NCI-H146 (cell line): ENCODE data around the gene CRNKL1.
A peak's percentile ranks its signal among the peaks of the same experiment; 100 is the strongest.
"Not testable (repeated sequence)": the region's sequence is repeated elsewhere in the genome, so short reads cannot be mapped to it uniquely, and the experiment has no call there.

Experiments
- DNase-seq: peaks from one replicate; lab custom pipeline; 2025; lab: John Stamatoyannopoulos, UW

CRNKL1 gene

DNA sequence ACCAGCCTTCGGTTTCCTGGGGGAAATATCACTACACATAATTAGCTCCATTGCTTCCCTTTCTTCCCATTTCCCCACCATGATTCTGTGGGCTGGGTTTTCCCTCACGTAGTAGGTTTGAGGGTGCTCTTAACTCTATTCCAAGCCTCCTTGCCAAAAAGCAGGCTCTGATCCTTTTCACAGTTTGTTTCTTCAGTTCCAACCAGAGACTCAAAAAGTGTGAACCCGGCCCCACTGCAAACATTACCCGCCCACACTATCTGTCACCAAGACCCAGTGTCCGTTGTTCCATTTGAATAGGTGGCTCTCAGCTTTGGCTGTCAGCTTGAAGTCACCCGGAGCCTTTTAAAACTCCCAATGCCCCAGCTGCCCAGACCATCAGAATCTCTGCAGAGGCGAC is 46.9 kb downstream of the CRNKL1 start:
- no peak for DNase-seq

DNA sequence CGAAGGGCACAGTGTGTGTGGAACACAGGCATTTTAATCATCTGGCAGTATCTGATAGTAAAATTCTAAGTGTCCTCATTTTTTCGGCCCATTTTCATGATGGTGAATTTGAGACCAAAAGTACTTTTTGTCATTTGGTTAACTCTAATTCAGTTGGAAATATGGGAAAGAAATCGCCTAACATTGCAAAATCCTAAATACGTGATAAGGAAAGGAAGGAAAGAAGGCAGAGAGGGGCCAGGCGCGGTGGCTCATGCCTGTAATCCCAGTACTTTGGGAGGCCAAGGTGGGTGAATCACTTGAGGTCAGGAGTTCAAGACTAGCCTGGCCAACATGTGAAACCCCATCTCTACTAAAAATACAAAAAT is 48.3 kb downstream of the CRNKL1 start:
- not testable (repeated sequence) for DNase-seq

DNA sequence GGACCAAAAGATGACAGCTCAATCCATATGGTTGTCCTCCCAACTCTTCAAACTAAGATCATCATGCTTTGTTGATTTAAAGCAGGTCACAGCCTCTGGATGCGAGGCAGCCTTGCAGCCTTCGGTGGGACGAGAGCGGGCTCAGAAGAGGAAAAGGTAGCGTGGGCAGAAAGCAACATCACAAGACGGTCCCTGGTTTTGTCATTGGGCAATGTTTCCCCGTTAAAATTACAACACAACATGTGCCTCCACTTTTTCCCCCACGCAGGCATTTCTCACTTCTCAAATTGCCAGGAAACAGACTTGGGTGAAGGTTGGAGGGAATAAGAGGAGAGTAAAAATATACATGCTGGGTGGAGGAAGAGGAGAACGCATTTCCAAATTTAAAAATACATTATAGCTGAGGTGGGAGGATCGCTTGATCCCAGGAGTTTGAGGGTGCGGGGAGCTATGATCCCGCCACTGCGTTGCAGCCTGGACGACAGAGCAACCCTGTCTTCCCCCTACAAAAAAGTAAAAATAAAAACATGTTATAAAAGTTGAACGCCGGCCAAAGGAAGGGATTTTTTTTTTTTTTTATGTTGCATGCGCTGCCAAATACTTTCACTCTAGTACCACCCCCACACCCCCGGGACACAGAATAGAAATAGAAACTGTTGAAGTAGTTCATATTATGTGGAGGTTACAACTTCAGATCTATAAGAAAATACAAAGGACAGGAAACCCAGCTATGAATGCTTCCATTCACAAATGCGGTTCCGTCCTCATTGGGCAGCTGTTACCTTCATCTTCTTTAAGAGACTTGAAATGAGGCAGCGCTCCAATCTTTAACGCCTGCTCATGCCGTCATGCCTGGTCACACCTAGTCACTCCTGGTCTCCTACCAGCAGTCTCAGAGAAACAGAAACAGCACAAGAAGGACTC is 49.0 kb downstream of the CRNKL1 start:
- DNase-seq, result no peak

DNA sequence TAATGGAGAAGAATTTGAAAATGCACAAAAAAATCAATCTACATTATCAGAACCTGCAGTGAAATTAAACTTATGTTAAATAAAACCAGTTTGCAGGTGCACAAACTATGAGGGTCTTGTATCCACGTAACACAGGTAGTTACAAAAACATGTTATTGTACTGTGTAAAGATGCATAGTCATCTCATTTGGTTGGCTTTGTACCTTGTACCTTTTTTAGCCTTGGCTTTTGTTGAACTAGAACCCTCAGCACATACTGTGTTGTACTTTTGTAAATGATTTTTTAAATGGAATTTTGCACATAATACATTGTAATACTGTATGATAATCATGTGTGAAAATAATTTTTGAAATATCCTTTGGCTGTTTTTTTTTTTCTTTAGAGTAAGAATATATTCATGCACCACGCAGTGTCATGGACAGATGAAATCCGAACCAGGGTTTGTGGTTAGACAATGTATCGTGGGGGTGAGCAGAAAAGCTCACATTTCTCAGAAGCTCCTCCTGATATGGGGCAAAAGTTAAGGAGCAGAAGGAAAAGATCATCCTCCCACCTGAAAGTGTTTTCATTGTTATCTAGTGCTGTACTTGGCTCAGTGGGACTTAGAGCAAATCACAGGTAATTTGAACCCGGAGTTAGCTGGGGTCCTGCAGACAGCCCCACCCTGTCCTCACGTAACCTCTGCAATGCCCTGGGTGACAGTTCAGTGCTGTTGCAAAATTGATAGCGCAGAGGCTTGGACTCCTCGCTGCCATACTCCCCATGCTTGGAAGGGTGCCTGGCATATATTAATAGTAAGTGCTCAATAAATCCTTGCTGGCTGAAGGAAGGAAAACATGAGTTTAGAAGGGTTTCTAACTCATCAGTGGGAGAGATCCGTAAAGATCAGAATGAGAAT is 49.9 kb downstream of the CRNKL1 start:
- no peak for DNase-seq

DNA sequence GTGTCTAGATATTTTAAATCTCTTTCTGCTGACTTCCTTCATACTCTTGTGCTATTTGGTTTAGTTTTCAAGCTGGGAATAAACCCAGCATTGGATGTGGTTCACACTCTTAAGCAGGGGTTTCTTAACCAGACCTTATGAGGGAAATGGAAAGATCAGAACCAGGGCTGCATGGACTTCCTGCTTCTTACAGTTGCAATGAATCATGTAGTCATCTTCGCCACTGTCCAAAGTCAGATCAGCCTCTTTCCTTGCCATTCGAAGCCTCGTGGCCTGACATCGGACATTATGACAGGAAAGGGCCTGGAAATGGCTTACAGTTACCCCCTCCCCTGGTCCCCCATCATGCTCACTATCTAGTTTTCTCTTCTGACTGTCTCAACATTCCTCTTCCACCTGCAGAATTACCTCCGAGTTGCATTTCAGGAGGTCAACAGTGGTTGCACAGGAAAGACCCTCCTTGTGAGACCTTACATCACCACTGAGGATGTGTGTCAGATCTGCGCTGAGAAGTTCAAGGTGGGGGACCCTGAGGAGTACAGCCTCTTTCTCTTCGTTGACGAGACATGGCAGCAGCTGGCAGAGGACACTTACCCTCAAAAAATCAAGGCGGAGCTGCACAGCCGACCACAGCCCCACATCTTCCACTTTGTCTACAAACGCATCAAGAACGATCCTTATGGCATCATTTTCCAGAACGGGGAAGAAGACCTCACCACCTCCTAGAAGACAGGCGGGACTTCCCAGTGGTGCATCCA is 51.9 kb downstream of the CRNKL1 start:
- no peak for DNase-seq

DNA sequence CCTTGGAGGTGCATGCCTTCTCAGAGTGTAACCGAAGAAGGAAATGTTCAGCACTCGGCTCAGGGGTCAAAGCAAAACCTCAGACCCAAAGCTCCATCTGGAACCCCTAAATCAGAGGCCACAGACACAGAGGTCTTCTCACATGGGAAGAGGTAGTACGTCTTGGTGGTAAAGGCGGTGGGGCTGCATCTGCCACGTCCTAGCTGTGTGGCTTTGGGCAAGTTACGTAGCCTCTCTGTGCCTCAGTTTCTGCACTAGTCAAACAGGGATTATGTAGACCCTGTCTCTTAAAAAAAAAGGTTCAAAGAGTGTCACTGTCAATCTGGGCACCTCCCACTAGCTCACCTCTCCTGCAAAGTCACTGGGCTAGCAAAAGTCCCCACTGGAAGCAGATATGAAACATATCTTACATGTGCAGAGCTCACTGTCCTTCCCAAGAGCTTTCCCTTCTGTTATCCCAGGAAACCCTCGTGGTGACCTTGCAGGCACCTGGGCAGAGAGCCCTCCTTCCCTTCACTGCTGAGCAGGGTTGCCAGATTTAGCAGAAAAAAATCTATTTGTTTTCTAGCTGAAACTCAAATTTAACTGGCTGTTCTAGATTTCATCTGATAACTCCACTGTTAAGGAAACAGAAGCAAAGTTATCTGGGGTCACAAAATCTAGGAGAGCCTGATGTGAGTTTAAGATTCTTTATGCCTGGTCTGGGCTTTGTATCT is 53.1 kb downstream of the CRNKL1 start:
- no peak for DNase-seq

DNA sequence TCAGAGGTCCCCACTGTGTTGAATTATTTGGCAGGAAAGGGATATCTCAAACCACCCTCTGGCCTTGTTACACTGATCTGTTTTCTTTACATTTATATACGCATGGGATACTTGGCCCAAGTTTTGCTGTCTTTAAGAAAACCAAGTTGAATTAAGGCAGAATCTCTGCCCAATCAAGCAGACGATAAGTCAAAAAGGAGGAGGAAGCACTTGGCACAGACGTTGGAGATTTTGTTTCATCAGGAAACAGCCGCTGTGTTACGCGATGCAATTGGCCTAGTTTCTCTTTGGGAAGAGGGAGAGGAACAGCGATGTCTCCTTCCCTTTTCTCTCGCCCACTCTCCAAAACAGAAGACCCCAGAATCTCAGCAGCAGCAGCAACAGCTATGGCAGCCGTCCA is 55.3 kb downstream of the CRNKL1 start:
- no peak for DNase-seq

DNA sequence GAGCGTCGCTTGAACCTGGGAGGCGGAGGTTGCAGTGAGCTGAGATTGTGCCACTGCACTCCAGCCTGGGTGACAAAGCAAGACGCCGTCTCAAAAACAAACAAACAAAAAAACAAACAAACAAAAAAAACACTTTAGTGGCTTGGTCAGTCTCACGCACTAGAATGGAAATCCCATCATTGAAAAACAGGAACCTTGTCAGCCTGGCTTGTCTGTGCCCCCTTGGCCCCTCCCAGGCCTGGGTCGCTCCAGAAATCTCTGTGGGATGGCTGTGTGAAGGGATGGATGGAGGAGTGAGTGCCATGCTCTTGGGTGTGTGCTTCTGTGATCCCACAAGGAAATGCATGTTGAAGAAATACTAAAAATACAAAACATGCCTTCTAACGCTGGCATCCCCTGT is 56.0 kb downstream of the CRNKL1 start:
- no peak for DNase-seq

DNA sequence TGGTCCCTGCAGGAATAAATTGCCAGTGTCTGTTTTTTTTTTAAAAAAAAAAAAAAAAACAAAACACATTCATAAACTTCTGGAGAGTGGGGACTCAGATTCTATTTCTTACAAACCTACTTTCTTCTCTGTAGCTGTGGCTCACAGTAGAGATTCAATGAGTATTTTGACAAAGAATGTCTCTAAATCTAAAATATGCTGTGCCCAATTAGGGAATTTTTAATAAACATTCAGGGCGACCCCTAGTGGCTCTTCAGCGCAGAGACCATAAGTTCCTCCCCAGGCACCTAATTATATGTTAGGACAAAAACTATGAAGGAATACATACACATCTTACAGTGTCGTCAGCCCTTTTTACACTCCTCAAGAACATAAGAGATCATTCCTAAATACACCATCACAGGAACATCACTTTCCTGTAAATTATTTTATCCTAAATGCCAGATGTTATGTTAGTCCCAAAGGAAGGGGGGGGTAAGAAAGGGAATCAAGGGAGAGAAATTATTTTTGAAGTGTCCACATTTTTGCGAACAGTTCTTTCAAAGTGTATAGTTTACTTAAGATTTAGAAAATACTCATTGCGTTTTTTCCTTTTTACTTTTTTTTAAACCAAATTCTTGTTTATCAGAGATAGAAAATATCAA is 56.9 kb downstream of the CRNKL1 start:
- DNase-seq, result peak; percentile 69

DNA sequence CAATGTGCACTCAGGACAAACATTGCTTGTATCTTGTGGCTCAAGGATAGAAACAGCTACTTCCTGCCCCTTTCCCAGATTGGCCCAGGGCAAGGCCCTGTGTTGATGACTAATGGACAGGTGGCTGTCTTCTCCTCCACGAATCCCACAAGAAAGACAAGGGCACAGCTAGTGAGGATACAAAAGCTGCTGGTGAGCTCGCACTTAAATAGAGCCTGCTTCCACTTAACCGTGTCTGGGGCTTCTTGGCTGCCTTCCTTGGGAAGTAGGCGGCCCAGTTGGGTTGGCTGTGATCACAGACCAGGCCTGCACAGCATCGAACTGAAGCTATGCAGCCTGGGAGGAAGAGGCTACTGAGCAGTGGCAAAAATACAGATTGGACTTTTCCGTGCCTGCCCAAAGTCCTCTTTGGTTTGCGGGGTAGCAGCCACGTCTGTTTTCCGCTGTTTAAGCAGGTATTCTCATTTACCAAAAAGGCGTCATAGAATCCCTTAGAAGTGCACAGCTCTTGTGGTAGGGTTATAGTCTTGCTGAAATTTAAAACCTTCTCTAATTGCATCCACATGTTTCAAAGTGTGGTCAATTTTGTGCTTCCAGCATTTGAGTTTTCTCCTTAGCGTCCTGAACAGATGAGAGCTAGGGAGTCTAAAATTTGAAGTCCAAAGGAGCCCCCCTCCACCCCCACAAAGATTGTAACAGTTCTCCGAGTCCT is 58.2 kb downstream of the CRNKL1 start:
- no peak for DNase-seq

DNA sequence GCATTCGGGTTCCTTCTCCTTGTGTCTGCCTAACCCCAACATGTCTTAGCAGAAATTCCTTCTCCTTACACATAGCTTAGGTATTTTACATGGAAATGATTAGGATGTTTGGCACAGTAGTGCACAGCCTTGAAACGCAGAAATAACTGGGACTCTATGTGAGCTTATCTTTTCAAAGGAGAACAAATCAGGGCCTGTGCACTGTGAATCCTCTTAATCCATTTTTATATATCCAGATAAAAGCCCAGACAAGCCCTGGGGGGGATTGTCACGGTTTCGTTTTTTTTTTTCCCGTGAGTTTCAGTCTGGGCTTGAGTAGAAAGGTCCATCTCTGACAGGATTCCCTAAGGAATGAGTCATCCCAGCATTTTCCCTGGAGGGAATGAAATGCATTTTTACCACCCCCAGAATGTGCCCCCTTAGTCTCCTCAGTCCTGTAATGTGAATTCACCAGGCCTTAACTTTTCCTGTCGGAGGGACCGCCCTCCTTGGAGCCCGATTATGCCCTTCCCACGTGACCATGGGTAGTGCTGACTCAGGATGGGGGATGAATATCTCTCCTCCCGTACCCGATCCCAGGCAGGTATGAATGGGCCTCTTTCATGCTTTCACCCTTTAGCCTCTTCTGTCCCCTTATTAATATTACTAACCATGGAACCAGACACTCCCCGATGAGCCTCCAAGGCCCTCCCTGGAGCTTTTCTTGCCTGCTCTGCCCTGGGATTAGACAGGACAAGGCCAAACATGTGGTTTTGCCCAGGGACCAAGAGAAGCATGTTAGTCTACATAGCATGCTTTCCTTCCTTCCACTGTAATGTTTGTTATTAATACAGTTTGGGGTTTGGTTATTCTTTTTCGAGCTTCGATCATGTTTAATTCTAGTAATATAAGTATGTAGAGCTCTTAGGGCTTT is 59.0 kb downstream of the CRNKL1 start:
- no peak for DNase-seq

DNA sequence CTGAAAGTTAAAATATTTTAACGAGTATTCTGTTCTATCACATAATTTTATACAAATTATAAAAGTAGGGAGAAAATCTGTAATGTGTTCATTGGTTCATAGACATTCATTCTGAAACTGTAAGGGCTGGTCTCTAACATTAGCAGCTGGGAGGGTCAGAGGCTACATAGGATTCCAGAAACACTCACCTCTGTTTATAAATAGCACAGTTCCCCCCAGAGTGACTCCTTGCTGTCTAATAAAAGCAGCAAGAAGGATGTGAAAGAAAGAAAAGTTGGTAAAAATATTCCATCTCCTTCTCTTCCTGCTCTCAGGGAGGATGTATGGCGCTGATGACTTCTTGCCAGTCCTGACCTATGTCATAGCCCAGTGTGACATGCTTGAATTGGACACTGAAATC is 60.4 kb downstream of the CRNKL1 start:
- no peak for DNase-seq

DNA sequence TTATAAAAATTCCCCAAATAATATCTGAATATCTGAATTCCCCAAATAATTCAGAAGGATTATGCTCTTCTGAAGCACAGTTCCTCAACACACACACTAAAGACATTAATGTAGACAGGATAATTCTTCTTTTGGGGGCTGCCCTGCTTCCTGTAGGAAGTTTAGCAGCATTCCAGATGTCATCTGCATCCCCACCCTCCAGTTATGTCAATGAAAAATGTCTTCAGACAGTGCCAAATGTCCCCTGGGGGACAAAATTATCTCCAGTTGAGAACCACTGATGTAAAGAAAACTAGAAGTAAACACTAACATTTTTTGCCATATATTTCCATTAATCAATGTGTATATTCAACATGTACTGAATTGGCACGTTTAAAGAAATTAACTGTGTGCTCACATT is 61.0 kb downstream of the CRNKL1 start:
- no peak for DNase-seq

DNA sequence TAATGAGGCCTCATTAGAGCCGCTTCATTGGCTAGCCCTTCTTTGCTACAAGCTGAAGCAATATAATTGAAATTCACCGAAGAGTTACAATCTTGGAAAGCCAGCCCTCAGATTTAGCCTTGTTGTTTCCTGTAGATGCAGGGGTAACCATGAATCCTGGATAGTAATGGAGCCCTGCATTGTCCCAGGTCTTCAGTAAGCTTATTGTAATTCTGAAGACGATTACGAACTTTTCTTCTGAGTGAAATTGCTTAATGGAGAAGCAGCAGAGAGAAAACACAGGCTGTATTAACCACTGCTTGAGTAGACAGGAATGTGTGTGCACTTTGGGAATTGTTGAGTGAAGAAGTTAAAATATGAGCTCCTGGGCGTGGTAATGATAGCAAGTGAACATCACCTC is 61.4 kb downstream of the CRNKL1 start:
- no peak for DNase-seq

DNA sequence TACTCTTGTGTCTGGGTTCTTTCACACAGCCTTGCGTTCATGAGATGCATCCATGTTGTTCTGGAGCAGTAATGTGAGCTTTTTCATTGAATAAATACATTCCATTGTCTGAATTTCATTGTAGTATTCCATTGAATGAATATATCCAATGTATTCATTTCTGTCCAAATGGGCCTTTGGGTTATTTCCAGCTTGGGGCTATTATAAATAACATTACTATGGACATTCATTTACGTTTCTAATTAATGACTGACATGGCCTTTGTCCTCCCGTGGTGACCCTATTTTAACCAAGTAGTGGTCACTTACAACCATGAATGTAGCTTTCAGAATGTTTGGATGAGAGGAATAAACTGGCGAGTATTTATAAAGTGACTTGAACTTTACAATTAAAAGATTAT is 65.2 kb downstream of the CRNKL1 start:
- no peak for DNase-seq

DNA sequence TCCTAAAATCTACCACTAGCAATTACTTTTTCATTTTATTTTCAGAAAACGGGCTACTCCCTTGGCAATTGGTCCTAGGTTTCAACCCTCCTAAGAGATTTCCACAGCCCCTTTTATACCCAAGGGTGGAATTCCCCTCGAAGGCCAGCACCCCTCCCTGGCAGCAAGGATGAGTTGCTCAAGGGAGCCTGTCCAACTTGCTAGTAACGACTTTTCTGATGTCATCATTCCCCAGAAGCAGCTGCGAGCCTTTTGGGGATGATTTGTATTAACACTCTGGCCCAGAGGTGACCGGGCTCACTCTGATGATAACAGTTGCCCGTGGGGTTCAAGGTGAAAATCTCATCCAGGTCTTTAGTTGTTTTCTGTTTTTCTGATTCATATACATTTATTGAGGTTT is 65.8 kb downstream of the CRNKL1 start:
- DNase-seq, result no peak
